Prostate gland (tissue), 2 donors: ENCODE data around the gene ADARB2. TPM values are rescaled to one million over a fixed set of nuclear protein-coding genes. Genes with fewer than 3 reads are reported as not detected.

ENCODE experiments used
- DNase-seq: peaks from one replicate; pipeline ENCODE4 v3.0.0-alpha.2; 2019; ENCODE audit warnings: low spot score
- H3K27ac ChIP-seq, 2 donors: fragments of 200-600 bp; sonication (generic); 2 replicates each; pipeline ENCODE4 v1.5.1; 2017 to 2019
- H3K27me3 ChIP-seq: fragments of 200-600 bp; sonication (generic); replicated peaks from 2 replicates; pipeline ENCODE4 v1.5.1; 2019; ENCODE audit not compliant: insufficient read depth
- H3K36me3 ChIP-seq, 2 donors: fragments of 200-600 bp; sonication (generic); 1 replicate in 1 of 2; 2 replicates in 1 of 2; pipeline versions ENCODE4 v1.5.1 to v1.8.1; 2017 to 2019
- H3K4me1 ChIP-seq: fragments of 200-600 bp; sonication (generic); replicated peaks from 2 replicates; pipeline ENCODE4 v1.5.1; 2019
- H3K4me3 ChIP-seq, 2 donors: fragments of 200-600 bp; sonication (generic); 2 replicates each; pipeline ENCODE4 v1.5.1; 2017 to 2019
- H3K9me3 ChIP-seq: fragments of 200-600 bp; sonication (generic); 2 replicates; pipeline ENCODE4 v1.5.1; 2017
- POLR2A ChIP-seq: fragments of 450-650 bp; IDR thresholded peaks from one replicate; pipeline ENCODE4 v1.6.1; 2016; ENCODE audit warnings: antibody characterized with exemption, mild to moderate bottlenecking
- POLR2AphosphoS5 ChIP-seq: sonication (generic); formaldehyde crosslinking; IDR thresholded peaks from one replicate; pipeline ENCODE4 v1.6.1; 2017; ENCODE audit warnings: antibody characterized with exemption
- WGBS: methylation state at CpG from one replicate; pipeline ENCODE4 v1.1.5; 2018; 5-methylcytosine and 5-hydroxymethylcytosine counted together
- intact Hi-C: fragments of 100-400 bp; cut with DNase I; formaldehyde crosslinking; loops from one replicate; pipeline ENCODE4 v1.14.2; 2022
- total RNA-seq, 2 donors: library from RNA; depleted of rRNA; stranded (reverse); fragments of >200 nt; gene quantifications; one replicate each; pipeline ENCODE4 v1.1.0, GENCODE V29; 2016
- TF ChIP-seq, protein P1 (sequence below), 4 experiments: fragments of 200-600 bp in 2 of 4; fragments of 450-650 bp in 2 of 4; sonication (generic) in 2 of 4; IDR thresholded peaks; 1 replicate in 3 of 4; 2 replicates in 1 of 4; pipeline ENCODE4 v1.5.1; 2016 to 2019; ENCODE audit warnings: antibody characterized with exemption in 4 of 4, mild to moderate bottlenecking in 2 of 4, moderate library complexity in 2 of 4

ADARB2 gene
- total RNA-seq, 2 donors from 2014 or later: 0.36 to 10.5 TPM

DNA sequence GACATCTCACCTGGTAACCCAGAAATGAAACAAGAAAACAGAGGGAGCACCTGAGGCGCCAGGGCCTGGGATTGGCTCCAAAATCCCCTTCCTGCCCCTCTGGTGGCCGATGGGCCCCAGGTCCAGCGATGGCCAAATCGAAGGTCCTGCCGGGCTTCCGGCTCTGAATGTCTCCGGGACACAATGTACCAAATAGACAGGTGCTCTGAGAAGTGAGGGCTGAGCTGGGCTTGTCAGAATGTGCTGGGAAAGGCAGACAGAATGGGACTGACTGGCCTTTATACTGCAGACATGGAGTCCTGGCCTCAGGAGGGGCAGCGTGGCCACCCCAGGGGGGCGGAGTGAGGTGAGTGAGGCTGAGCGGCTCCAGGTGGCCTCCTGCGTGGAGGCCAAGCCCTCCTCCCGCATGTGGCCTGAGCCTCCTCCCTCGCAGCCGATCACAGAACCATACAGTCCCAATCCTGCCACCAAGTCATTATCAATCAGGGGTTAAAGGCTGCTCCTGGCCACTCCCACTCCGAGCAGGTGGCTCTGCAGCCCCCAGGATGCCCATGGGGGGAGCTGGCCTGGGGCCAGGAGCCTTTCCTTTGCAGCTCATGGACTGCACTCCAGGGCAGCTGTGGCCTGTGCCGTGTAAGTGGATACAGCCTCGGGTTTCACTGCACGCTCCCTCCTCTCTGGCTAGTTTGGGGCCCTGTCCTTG lies 185.5 kb downstream of the ADARB2 start:
- Histone ChIP-seq H3K27ac (no peak overlapping the region), H3K36me3 (no peaks in the 10 kb centered on the region), H3K4me1 (no peaks in the 10 kb centered on the region), H3K27me3 (peaks cover 3% of the 10 kb centered on the region), H3K4me3 (no peak overlapping the region), H3K9me3 (no peaks in the 10 kb centered on the region)
- no peak for DNase-seq
- TF ChIP-seq POLR2A: no peak
- TF ChIP-seq, protein P1, sequence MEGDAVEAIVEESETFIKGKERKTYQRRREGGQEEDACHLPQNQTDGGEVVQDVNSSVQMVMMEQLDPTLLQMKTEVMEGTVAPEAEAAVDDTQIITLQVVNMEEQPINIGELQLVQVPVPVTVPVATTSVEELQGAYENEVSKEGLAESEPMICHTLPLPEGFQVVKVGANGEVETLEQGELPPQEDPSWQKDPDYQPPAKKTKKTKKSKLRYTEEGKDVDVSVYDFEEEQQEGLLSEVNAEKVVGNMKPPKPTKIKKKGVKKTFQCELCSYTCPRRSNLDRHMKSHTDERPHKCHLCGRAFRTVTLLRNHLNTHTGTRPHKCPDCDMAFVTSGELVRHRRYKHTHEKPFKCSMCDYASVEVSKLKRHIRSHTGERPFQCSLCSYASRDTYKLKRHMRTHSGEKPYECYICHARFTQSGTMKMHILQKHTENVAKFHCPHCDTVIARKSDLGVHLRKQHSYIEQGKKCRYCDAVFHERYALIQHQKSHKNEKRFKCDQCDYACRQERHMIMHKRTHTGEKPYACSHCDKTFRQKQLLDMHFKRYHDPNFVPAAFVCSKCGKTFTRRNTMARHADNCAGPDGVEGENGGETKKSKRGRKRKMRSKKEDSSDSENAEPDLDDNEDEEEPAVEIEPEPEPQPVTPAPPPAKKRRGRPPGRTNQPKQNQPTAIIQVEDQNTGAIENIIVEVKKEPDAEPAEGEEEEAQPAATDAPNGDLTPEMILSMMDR (IDR thresholded peaks at IDR 0.05): no peak
- no peak for TF ChIP-seq POLR2AphosphoS5
- 84% methylated on average over 15 of the region's 18 CpGs for WGBS
- intact Hi-C loops: no loop called here

DNA sequence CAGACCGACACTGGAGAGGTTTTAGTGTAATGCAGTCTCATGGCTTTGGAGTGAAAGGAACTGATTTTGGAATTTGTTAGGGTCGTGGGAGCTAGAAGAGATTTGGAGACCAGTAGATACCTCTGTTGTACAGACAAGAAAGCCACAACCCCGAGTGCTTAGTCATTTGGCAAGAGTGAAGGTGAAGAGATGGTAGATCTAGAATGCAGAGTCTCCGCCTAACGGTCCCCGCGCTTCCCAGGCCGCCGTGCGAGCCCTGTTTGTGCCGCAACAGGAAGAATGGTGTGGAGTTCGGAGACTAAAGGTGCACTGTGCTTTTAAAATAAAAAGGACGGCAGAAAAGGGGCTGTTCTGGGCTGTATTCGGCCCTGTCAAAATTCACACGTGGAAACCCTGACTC lies 186.7 kb downstream of the ADARB2 start:
- DNase-seq: no peak
- TF ChIP-seq, protein P1 (IDR thresholded peaks at IDR 0.05): no peak
- TF ChIP-seq POLR2AphosphoS5 (no peak), POLR2A (no peak)
- intact Hi-C loops: no loop called here
- 89% methylated on average over 15 of the region's 15 CpGs for WGBS
- Histone ChIP-seq H3K27ac (no peak overlapping the region), H3K27me3 (peaks cover 3% of the 10 kb centered on the region), H3K4me1 (no peaks in the 10 kb centered on the region), H3K9me3 (no peaks in the 10 kb centered on the region), H3K36me3 (no peaks in the 10 kb centered on the region), H3K4me3 (no peak overlapping the region)

DNA sequence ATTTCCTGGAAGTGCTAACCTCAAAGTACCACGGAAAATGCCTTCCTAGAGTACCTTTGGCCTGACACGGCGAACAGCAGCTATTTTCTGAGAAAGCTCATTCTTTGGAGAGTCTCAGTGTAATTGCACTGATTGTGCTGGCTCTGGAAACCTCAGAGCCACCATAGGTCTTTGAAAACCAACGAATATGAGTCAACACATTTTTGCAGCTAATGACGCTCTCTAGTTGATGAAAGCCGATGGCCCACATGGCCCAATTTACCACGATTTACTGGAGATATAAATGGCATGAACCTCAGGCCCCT lies 187.1 kb downstream of the ADARB2 start:
- intact Hi-C loops: no loop called here
- Histone ChIP-seq H3K9me3 (no peaks in the 10 kb centered on the region), H3K27ac (no peak overlapping the region), H3K27me3 (peaks cover 3% of the 10 kb centered on the region), H3K4me3 (no peak overlapping the region), H3K4me1 (no peaks in the 10 kb centered on the region), H3K36me3 (no peaks in the 10 kb centered on the region)
- no peak for DNase-seq
- WGBS: 78% methylated on average over 7 of the region's 7 CpGs
- TF ChIP-seq POLR2A (no peak), POLR2AphosphoS5 (no peak)
- TF ChIP-seq, protein P1 (IDR thresholded peaks at IDR 0.05): no peak

- Histone ChIP-seq H3K27ac (no peak overlapping the region), H3K4me3 (no peak overlapping the region), H3K4me1 (no peaks in the 10 kb centered on the region), H3K36me3 (no peaks in the 10 kb centered on the region), H3K27me3 (peaks cover 3% of the 10 kb centered on the region), H3K9me3 (no peaks in the 10 kb centered on the region)
- TF ChIP-seq POLR2A (no peak), POLR2AphosphoS5 (no peak)
- TF ChIP-seq, protein P1 (IDR thresholded peaks at IDR 0.05): no peak
- 68% methylated on average over 17 of the region's 17 CpGs for WGBS
- DNase-seq: no peak
- intact Hi-C loops: no loop called here
Measured at GRCh38 chr10:1549591-1550290, 187.6 kb downstream of the ADARB2 start.

GRCh38 chr10:1548596-1548995 lies 188.7 kb downstream of the ADARB2 start:
- no peak overlapping the region for H3K4me3 ChIP-seq
- no peaks in the 10 kb centered on the region for H3K4me1 ChIP-seq
- no peaks in the 10 kb centered on the region for H3K36me3 ChIP-seq
- 82% methylated on average over 7 of the region's 7 CpGs for WGBS
- H3K27me3 ChIP-seq: peaks cover 3% of the 10 kb centered on the region
- intact Hi-C loops: no loop called here
- H3K9me3 ChIP-seq: no peaks in the 10 kb centered on the region
- H3K27ac ChIP-seq: no peak overlapping the region
- no peak for TF ChIP-seq POLR2AphosphoS5
- TF ChIP-seq, protein P1 (IDR thresholded peaks at IDR 0.05): no peak
- no peak for TF ChIP-seq POLR2A
- no peak for DNase-seq
